Stimulated activated CD4-positive, alpha-beta T cell treated with anti-CD3 and anti-CD28 coated beads, Interleukin-12 subunit alpha, Interleukin-12 subunit beta, amount 100 ng/mL, for 48 hours (primary cell): Measurements from ENCODE around the gene NCS1.
"Not testable (repeated sequence)": the region's sequence is repeated elsewhere in the genome, so short reads cannot be mapped to it uniquely, and the experiment has no call there.

Experiments used
- DNase-seq, 3 donors: peaks; one replicate each; pipeline ENCODE4 v3.0.0-alpha.2; 2020; ENCODE audit warnings: low read depth in 2 of 3, low spot score in 1 of 3

The NCS1 gene

GRCh38 chr9:130236436-130236985 lies 64.3 kb downstream of the NCS1 start:
- no peak for DNase-seq

GRCh38 chr9:130237076-130237475 lies 64.9 kb downstream of the NCS1 start:
- DNase-seq: no peak

GRCh38 chr9:130237763-130238524 lies 65.7 kb downstream of the NCS1 start:
- DNase-seq: no peak

GRCh38 chr9:130239363-130239695 lies 67.1 kb downstream of the NCS1 start:
- DNase-seq: no peak

DNA sequence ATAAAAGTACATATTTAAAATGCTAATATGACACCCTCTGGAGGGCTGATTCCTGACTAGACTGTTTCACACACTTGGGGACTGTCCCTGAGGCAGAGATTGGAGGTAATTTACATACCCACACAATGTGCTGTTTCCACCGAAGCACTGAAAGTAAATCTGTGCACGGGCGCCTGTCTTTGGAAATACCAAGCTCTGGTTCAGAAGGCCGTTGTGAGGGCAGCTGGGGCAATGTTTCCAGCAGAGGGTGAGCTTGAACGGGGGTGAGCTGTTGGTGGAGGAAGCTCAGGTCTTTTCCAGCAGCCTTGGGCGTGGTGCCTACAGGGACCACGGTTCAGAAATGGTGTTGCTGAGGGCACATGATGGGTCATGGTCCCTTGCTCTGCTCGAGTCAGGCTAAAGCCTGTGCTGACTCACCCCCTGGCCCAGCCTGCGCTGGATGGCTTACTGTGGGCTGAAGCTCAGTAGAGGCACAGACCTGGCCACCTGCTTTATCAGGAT lies 67.6 kb downstream of the NCS1 start:
- peak; percentile 34 to 52 (median 46) for DNase-seq

GRCh38 chr9:130240410-130241197 lies 68.4 kb downstream of the NCS1 start:
- peak in 1 of 3 donors; percentile 40 for DNase-seq

GRCh38 chr9:130241198-130241535 lies 69.0 kb downstream of the NCS1 start:
- DNase-seq: no peak

DNA sequence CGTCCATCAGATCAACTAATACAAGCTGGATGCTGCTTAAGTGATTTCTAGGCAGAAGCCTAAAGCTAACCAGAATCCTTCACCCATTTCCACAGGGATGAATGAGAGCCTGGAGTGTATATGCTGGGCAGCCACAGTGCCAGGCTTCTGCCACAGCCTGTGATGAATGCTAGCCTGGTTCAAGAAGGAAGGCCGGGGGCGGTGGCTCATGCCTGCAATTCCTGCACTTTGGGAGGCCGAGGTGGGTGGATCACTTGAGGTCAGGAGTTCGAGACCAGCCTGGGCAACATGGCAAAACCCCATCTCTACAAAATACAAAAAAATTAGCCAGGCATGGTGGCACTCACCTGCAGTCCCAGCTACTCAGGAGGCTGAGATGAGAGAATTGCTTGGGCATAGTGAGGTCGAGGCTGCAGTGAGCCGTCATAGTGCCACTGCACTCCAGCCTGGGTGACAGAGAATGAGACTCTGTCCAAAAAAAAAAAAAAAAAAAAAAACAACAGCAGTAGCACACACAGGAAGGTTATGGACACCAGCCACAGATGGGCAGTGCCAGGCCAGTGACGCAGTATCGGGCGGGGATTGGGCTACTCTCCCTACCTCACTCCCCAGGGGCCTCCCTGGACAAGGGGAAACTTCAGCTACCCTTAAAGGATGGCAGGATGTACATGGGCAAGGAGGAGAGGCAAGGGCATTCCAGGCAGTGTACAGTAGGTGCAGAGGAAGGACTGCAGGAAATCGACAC lies 70.2 kb downstream of the NCS1 start:
- no peak for DNase-seq

- peak; percentile 68 to 89 (median 69) for DNase-seq
These were observed 71.0 kb downstream of the NCS1 start for GRCh38 chr9:130243015-130243881.

DNA sequence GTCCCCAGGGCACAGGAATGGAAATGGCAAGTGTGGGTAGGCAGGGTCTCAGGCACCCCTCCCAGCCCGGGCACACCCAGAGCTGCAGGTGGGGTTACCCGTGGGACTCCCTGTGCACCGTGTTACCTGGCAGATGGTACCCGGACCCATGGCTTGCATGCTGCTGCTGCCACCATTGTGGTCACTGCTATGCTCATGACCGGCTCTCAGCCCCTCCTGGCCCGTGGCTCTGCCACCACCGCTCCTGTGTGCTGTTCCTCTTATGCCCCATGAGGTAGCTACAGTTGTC lies 71.6 kb downstream of the NCS1 start:
- no peak for DNase-seq

DNA sequence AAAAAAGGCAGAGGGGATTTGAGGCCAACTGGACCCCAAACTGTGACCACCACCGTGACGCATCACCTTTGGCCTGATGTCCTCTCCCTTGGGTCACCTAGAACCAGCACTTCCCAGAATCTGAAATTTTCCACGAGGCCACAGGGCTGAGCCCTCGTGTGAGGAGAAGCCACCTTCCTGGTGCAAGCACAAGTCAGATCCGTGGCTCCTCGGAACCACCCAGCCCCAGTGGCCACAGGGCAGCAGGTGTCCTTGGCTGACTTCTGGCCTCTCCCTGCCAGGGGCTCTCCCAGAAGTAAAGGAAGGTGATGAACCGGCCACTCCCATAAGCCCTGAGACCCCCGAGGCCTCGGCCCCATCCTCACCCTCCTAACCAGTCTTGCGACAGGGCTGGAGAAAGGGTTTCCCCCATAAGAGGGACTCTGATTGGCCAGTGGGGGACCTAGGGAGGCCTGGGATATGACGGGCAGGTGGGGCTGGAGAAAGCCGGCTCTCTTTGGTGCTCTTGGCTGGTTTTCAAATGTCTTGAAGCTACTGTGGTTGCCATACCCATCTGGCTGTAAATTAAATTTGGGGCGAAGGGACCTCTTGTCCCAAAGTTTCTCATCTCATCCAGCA lies 72.5 kb downstream of the NCS1 start:
- DNase-seq: no peak

DNA sequence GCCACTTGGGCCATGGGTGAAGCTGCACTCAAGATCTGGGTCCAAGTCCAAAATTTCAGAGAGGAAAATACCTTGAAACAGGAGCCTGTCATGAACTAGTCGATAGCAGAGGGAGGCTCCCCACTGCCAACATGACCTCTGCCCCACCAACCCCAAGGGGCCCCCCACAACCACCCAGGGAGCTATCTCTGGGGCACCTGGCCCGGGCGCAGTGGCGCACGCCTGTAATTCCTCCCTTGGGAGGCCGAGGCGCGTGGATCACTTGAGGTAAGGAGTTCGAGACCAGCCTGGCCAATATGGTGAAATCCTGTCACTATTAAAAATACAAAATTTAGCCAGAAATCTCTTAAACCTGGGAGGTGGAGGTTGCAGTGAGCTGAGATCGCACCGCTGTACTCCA lies 73.3 kb downstream of the NCS1 start:
- no peak for DNase-seq

DNA sequence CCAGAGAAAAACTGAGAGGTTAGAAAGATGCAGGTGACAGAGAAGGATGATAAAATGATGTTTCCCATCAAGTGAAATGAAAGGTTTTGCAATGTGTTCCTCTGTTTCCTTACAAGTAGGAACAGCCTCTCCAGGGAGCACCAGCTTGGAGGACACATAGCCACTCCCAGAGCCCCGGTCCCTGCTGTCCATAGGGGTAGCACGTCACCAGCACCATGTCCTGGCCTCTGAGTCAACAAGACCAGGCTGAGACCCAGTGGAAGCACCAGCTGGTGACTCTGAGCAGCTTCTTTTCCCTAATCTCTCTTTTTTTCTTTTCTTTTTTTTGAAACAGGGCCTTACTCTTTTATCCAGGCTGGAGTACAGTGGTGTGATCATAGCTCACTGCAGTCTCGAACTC lies 73.9 kb downstream of the NCS1 start:
- no peak for DNase-seq

- DNase-seq: no peak
These were observed 82.8 kb downstream of the NCS1 start for GRCh38 chr9:130254747-130255630.

GRCh38 chr9:130255631-130256134 lies 83.5 kb downstream of the NCS1 start:
- no peak for DNase-seq

DNA sequence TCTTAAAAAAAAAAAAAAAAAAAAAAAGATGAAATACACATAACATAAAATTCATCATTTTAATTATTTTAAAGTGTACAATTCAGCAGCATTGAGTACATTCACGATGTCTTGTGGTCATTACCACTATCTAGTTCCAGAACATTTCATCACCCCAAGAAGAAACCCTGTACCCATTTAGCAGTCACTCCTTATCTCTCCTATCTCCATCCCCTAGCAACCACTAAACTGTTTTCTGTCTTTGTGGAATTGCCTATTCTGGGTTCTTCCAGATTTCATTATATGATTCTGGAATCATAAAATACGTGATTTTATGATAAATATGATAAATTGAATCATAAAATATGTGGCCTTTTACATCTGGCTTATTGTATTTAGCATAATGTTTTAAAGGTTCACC lies 84.4 kb downstream of the NCS1 start:
- DNase-seq: no peak

- DNase-seq: not testable (repeated sequence)
These were observed 85.9 kb downstream of the NCS1 start for GRCh38 chr9:130258137-130258536.

GRCh38 chr9:130259044-130259443 lies 86.8 kb downstream of the NCS1 start:
- no peak for DNase-seq
